Suppressor macrophage treated with lipopolysaccharide for 1 hour (primary cell): ENCODE data around the gene SERPINH1.

Experiments
- DNase-seq, 3 donors: peaks; one replicate each; pipeline ENCODE4 v3.0.0-alpha.2; 2020 to 2022

SERPINH1 gene

DNA sequence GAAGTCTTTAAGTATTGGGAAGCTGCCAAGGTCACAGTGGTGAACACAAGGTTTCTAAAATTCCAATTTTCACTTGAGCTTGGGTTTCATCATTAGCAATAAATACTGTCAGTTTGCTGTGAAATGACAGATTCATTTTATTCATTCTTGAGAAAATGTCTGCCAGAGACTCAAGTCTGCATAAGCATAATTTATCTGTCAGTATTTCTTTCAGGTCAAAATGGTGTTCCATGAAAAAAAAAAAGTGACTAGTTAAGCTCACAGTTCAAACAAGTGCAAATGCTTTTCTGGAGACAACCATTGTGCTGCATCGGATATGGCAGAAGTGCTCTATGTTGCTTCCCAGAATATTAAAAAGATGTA is 28.2 kb upstream of the SERPINH1 start:
- DNase-seq: no peak

DNA sequence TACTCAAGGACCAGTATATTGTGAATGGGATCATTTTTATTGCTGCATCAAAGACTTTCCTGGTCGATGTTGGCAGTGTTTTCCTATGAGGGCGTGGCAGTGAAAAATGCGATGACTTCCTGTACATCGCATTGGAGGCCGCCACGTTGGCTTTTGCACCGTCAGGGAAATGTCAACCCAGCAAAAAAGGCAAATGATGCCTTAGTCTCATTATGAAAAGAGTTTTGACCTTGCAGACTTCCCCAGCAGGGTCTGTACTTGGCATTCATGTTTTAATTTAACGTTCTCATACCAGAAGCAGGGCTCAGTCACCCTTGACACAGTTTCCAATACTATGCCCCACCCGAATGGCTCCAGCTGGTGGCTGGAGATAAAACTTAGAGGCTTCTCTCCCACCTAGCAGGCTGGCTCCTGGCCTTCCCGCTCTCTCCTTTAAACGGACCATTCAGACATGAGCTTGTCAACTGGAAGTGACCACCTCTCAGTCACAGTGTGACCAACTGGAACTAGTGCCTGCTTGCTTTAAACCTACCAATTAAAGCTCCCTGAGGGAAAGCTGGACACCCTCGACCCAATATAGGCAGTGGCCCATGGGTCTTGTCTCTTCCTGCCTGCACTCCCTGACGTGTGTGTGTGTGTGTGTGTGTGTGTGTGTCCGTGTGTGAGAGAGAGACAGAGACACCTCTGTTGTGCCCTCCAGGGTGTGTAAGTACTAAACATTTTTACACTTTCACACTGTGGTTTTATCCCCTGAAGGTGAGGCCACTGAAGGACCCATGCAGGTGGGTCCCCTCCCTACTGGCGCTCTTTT is 27.6 kb upstream of the SERPINH1 start:
- DNase-seq: no peak

DNA sequence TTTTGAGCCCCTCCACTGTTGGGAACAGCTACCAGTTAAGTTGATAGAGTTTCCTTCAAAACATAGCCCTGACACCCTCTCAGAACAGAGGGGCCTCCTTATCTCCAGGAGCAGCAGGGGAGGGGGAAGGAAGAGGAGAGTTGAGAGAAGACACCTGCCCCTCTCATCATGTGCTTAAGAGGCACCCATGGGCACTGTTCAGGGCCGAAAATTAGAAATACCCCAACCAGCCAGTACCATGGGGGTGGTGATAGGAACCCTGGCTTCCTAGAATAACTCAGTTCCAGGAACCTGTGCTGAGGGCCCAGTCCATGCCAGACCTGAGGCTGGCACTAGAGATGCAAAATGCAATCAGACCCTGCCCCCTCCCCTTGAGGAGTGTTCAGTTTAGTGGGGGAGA is 27.0 kb upstream of the SERPINH1 start:
- no peak for DNase-seq

DNA sequence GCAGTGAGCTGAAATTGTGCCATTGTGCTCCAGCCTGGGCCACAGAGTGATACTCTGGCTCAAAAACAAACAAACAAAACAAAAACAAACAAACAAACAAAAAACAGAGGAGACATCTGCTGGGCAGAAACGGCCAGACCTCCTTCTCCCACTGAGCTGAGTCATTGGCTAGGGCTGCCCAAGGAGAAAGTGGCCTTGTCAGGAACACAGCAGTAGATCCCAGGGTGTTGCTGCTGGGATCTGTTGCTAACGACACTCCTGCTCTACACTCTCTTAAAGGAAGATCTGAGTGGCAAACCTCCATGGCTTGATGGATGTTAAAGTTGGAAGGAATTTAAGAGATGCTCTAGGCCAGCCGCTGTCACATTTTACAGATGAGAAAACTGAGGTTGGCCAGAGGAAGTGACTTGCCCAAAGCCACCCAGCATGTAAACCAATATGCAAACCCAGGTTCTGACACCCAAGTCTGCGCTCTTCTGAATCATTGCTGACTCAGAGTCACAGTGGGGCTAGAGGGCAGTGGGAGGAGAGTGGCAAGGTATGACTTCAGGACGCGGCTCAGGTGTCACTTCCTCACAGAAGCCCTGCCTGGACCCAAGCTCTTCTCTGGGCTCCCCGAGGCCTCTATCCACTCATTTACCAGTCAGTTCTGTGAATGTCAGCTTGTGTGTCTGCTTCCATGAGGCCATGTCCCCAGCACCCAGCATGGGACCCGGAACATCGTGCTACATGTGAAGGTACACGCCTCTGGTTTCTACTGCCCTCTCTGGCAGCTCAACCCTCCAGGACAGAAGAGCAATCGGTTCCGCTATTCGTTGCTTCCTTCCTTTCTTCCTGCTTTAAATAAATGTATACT is 25.0 kb upstream of the SERPINH1 start:
- DNase-seq: peak; percentile 55 to 67 (median 59)

DNA sequence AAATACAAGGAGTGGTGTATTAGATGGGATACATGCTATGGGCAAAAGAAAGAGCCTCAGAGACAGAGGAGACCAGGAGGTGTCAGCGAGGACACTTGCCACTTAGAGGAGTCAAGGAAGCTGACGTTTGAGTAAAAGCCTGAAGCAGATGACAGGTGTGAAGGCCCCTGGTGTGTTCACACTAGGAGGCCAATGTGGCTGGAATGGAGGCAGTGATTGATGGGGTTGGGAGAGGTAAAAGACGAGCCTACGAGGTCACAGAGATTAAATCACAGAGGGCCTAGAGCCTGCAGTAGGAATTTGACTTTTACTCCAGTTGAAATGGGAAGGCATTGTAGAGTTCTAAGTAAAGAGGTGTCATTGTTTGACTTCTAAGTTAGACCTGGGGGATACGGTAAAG is 24.3 kb upstream of the SERPINH1 start:
- no peak for DNase-seq

DNA sequence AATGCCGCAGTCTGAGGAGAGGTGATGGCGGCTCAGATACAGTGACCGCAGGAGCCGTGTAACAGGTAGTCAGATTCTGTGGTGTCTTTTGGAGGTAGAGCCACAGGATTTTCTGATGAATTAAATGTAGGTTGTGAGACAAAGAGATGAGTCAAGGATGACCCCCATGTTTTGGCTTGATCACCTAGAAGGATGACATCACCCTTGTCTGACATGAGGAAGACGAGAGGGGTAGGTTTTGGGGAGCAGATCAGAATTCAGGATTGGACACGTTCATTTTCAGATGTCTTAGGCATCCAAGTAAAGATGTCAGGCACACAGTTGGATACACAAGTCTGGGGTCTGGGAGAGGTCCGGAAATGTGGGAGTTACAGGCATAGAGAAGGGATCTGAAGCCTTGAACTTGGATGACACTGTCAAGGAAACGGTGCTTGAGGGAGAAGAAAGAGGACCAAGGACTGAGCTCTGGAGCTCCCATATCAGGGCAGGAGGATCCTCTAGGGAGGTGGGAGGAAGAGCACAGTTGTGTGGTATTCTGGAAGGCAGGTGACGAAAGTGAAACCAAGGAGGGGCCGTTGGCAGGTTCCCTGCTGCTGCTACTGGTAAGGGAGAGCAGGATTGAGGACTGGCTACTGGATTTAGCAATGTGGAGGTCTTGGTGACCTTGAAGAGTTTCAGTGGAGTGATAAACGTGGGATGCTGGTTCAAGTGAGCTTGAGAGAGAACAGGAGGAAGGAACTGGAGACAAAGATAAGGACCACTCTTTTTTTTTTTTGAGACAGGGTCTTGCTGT is 23.7 kb upstream of the SERPINH1 start:
- no peak for DNase-seq

DNA sequence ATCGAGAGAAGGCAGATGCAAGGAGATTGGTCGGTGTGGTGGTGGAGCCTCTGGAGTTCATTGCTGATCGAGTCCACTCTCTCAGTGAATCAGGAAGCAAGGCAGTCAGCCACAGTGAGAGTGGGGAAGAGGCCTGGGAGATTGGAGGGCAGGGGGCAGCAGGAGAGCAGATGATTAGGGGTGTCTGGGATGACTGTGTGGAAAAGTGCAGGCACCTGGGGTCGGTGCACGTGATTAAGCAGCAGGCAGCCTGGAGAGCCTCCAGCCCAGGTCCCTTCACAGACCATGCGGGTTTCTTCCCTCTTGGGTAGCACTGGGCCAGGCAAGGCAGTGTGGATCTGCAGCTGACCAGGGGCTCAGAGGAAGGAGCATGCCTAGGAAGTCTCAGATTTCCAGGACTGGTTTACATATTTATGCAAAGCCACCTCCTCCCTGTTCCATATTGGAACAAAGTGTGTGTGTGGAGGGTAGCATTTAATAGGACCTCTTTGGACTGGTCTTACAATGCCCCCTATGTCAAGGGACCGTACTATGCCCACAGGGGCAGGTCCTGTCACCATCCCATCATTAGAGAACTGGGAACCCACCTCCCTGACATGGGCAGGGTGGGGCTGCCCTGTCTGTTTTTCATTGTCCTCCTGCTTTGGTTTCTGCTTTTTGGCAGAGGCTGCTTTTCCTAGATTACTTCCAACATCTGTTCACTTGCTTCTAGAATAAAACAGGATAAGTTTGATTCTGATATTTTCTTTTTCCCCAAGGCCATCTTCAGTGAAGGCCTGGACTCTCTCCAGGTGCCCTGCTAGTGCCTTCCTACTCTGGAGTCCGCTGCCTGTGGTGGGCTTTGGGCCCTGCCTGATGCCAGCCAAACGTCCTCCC is 22.4 kb upstream of the SERPINH1 start:
- DNase-seq: no peak

DNA sequence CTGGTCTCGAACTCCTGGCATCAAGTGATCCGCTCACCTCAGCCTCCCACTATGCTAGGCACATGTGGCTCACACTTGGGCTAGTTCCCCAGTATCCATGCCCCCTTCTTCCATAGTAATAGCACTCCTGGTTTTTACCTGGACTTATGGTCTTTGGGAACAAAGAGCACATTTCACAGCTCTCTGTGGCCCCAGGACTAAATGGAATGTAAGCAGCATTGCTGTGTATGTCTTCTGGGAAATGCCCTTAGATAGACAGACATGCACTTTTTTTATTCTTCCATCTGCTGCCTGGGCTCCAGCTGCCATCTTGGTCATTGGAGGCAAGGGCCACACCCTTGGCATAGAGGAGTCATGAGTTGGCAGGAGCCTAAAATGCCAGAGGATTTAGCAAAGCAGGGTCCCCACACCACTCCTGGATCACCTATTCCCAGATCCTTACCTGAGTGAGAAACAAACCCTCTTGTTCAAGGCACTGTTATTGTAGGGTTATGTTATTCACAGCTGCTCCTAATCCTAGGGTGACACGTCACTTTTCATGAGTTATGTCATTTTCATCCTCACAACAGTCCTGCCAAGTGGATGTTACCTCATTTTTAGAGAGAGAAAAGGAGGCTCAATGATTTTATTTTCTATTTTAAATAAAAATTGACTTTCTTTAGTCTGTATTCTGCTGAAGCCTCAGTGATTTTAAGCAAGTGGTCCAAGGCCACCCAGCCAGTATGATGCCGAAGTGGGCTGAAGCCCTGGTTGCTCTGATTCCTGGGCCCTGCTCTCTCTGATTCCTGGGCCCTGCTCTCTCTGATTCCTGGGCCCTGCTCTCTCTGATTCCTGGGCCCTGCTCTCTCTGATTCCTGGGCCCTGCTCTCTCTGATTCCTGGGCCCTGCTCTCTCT is 20.6 kb upstream of the SERPINH1 start:
- no peak for DNase-seq

DNA sequence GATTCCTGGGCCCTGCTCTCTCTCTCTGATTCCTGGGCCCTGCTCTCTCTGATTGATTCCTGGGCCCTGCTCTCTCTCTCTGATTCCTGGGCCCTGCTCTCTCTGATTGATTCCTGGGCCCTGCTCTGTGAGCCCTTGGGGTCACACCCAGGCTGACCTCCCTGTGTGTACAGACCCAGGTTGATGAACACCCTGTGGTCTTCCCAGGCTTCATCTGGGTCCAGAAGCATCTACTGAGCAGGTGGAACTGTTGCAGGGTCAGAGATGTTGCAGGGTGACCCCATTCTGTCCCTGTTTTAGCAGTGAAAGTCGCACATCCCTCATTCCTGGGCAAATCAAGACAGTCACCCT is 20.0 kb upstream of the SERPINH1 start:
- no peak for DNase-seq

DNA sequence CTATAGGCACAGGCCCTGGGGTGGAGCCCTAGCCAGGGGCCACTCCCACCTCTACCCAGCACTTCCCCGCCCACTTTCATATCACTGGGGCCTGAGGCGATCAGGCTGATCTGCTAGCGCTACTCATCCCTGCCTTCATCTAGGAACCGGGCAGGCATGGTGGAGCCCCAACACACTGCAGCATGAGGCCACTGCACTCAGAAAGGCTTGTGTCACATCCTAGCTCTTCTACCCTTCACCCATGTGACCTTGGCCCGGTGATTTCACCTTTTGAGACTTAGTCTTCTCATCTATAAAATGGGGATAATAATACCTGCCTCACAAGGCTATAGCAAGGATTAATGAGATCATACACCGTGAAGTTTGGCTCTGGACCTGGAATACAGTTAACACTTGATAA is 18.2 kb upstream of the SERPINH1 start:
- no peak for DNase-seq

DNA sequence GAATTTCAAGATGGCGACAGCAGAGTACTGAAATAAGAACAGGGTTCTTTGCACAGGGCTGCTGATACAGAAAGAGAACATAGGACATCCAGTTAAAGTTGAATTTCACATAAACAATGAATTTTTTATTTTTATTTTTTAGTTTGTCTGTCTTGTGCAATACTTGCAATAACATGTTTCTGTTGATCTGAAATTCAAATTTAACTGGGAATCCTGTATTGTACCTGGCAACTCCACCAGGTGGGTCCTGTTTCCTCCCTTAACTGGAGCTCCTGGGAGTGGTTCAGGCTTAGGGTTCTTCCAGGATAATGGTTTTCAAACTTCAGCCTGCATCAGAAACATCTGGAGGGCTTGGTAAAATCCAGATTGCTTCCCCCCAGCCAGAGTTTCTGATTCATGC is 14.9 kb upstream of the SERPINH1 start:
- DNase-seq: no peak

DNA sequence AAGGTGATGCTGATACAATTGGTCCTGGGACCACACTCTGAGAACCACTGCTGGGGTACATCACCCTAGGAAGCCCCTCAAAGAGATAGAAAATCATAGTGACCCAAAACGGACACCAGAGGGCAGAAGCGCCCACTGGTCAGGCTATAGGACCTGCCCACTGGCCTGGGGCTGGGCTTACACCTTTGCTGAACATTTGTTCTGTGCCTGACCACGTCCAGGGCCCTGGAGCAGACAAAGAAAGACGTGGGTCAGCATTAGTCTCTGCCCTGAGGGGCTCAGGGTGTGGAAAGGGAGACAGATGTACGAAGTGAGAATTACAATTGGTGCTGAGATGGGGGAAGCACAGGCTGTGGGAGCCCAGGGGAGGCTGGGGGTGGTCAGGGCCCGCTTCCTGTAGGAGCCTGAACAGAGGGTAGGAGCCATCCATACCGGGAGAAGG is 14.4 kb upstream of the SERPINH1 start:
- peak; percentile 67 to 76 (median 75) for DNase-seq

DNA sequence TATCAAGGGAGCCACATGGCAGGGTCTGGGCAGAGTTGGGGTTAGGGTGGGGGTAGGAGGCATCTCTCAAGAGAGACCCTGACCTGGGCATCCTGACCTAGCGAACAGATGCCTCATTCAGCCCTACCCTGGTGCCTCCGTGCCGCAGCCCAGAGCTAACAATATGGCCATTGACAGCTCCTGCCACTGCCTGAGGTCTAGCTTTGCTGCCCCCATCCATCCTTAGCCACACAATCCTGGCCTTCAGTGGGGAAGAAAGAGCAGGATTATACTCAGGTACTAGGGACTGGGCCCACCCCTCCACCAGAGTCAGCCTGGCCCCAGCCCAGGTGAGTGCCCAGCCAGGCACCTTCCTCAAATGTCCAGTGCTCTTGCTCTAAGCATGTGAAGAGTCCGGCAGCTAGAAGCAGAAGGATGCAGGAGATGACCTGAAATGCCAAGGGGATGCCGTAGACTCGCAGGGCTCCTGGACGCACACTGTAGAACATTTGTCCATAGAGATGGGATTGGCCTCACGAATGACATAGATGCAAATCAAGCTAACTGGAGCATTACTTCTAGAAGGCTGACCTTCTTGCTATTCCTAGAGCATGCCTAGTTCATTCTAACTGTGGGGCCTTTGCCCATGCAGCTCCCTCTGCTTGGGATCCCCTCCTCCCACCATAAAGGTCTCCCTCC is 13.3 kb upstream of the SERPINH1 start:
- DNase-seq: no peak

DNA sequence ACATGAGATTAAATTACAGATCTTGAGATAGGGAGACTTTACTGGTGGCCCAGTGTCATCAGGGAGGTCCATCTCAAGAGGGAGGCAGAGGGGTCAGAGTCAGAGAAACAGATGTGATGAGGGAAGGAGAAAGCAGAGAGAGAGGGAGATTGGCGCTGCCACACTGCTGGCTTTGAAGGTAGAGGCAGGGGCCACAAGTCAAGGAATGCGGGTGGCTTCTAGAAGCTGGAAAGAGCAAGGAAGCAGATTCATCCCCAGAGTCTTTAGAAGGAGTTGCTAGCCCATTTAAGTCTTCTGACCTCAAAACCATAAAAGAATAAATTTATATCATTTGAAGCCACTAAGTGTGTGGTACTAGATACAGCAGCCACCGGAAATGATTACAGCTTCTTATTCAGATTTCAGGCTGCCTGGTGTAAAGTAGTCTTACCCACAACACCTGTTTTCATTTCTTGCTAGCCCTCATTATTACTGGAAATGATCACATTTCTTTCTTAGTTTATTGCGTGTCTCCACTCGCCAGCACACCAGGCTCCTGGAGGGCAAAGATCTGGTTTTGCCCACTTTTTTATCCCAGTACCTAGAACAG is 12.6 kb upstream of the SERPINH1 start:
- no peak for DNase-seq

DNA sequence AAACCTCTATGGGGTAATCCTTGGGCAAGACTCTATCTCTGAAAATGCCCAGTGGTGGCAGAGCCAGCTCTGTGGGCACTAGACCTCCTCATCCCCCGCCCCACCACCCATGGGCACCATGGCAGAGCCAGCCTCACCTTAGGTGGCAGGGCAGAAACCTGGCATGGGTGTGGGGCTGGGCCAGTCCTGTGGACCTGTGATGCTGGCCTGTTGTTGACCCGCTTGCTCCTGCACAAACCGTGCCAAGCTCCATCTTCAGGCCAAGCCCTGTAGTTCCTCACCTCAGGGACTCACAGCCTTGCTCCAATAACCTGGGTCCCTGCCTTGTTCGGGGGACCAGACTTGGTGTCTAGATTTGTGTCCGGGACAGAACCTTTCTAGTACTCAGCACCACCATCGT is 8.9 kb upstream of the SERPINH1 start:
- DNase-seq: no peak

DNA sequence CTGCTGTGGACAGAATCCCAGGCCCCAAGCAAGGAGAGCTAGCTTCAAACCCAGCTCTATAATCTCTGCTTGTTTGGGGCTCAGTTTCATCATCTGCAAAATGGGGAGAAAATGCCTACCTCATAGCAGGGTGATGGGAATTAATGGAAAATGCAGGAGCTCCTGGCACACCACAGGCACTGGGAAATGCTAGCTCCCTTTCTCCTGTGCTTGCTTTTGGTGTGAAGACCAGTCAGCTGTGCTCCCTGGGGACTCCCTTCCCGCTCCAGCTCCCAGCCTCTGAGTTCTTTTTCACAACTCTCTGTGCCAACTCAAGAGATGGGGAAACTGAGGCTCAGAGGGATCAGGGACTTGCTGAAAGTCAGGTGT is 8.2 kb upstream of the SERPINH1 start:
- DNase-seq: no peak

DNA sequence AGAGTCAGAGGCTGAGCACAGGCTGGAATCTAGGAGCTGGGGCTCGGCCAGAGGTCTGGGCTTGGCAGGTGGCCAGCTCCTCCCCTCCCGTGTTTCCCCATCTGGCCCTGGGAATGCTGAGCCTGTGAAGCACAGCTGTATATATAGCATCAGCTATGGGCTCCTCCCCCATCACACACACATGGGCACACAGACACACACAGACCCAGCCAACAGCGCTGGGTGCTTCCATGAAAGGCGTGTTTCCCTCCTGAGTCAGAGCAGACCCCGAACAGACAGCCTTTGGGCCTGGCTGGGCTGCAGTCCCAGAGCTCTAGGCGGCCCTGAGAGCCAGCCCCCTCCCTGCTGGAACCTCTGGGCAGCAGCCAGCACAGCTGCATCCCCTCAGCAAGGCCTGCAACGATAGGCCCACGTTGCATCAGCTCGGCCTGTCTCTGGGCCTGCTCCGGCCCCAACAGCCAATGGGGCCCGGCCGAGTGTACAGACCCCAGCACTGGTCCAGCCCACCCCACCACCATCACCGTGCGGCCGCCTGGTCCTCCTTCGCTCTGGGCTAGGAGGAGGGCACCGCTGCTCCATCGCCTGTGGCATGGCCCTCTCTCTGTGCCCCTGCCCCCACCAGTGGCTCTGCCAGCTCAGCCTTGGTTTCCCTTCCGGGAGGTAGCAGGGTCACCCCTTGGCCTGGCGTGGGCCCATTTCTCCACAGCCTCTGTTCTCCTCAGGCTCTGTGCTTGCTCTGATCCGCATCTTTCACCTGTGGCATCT is 7.6 kb upstream of the SERPINH1 start:
- no peak for DNase-seq

DNA sequence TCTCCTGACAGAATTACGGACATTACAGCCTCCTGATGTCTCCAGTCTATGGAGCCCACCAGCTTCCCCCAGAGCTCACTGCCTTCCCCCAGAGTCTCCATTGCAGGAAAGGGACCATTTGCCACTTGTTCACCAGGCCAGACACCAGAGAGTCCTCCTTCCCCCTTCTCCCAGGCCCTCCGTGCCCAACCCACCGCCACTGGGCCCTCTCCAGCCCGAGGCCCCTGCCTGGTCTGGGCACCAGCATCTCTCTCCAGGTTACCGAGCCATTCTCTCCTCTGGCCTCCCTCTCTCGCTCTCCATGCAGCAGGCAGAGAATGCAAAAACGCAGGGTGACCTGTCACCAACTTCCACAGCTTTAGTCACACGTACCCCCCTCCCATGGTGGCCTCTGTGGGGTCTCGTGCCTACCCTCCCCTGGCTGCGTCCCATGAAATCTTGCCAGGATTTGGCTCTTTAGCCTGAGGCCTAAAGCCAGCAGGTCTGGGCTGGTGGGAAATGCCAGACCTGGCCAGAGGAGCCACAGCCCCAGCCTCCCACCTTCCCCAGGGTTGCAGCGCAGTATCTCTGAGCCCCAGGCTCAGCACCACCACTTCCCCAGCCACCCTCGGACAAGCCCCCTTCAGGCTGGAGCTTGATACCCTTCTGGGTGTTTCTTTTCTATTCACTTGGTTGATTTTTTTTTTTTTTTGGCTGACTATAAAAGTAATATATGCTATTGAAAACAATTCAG is 6.8 kb upstream of the SERPINH1 start:
- DNase-seq: no peak

DNA sequence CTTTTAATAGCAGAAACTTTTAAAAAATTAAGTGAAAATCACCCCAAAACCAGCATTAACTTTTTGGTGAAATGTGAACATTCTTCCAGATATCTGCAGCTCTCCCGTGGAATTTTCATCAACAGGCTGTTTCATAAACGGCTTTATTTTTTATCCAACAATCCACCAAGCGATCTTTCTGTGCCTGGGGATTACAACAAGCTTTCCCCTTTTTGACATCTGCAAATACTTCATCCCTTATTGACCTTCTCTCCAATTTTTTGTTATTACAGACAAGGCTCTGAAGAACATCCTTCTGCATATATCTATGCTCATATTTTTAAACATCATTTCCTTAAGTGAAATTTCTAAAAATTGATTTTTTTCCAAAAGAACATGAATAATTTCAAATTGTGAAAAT is 5.8 kb upstream of the SERPINH1 start:
- no peak for DNase-seq
